ENCODE data around the gene PLCB3. TPM values are rescaled to one million over a fixed set of nuclear protein-coding genes. Genes with fewer than 3 reads are reported as not detected.

PLCB3 gene
- total and polyA plus RNA-seq, 2 of the 13 experiments (the other 11 are each of a cell fraction or from before 2014, with no cell fraction given) = 7.5 to 13.8 TPM

DNA sequence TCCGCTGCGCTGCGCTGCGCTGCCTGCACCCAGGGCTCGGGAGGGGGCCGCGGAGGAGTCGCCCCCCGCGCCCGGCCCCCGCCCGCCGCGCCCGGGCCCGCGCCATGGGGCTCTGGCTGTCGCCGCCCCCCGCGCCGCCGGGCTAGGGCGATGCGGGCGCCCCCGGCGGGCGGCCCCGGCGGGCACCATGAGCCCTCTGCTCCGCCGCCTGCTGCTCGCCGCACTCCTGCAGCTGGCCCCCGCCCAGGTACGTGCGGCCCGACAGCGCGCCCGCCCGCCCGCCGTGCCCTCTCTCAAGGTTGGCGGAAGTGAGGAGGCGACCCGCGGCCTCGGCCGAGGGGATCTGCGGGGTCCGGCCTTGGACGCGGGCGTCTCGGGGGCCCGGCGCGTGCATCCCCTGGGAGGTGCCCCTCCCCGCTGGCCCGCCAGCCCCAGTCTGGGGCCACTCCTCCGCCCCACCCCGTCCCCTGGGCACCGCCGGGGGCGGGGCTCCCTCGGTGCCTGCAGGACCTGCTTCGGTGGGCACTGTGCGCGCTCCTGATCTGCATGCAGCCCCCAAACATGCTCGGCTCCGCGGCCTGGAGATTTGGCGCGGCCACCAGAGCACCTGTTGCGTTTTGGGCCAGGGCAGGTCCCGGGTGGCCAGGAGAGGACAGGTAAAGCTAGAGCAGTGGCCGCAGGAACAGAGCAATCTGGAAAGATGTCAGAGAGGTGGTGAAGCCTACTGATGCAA lies 16.5 kb upstream of the PLCB3 start (continued):
- TF ChIP-seq CSRNP2 (CRISPR knock-in tag; conservative IDR thresholded peaks at IDR 0.05; ENCODE audit: low read depth) = no peak
- TF ChIP-seq MBD4 (IDR thresholded peaks at IDR 0.05; ENCODE audit: borderline replicate concordance, low read length) = no peak
- TF ChIP-seq TBX3 (IDR thresholded peaks at IDR 0.05; ENCODE audit: borderline replicate concordance) = no peak
- TF ChIP-seq NR2F1 (CRISPR knock-in tag; IDR thresholded peaks at IDR 0.05) = no peak
- TF ChIP-seq ZNF883 (CRISPR knock-in tag; IDR thresholded peaks at IDR 0.05; ENCODE audit: not compliant biosample characterization) = no peak
- no peak for TF ChIP-seq HNF1A (IDR thresholded peaks at IDR 0.05; ENCODE audit: low read depth)
- no peak for TF ChIP-seq HNF1A (CRISPR knock-in tag; IDR thresholded peaks at IDR 0.05; ENCODE audit: borderline replicate concordance)
- no peak for TF ChIP-seq ZNF530 (CRISPR knock-in tag; IDR thresholded peaks at IDR 0.05; ENCODE audit: low read depth)
- no peak for TF ChIP-seq SETDB1 (CRISPR knock-in tag; IDR thresholded peaks at IDR 0.05; ENCODE audit: borderline replicate concordance)
- TF ChIP-seq REPIN1 (CRISPR knock-in tag; IDR thresholded peaks at IDR 0.05; ENCODE audit: borderline replicate concordance, low read depth) = no peak
- TF ChIP-seq NR2C2 (CRISPR knock-in tag; IDR thresholded peaks at IDR 0.05; ENCODE audit: borderline replicate concordance) = no peak
- TF ChIP-seq SIX4 (CRISPR knock-in tag; IDR thresholded peaks at IDR 0.05) = no peak
- TF ChIP-seq TFAP4 (IDR thresholded peaks at IDR 0.05; ENCODE audit: borderline replicate concordance, low read depth) = peak; percentile 13; the same call in 1 of the 2 replicates
- no peak for TF ChIP-seq ZNF343 (CRISPR knock-in tag; IDR thresholded peaks at IDR 0.05)
- peak; percentile 46; the same call in 1 of the 2 replicates for TF ChIP-seq SALL1 (CRISPR knock-in tag; IDR thresholded peaks at IDR 0.05)
- no peak for TF ChIP-seq MIER2 (CRISPR knock-in tag; IDR thresholded peaks at IDR 0.05)
- TF ChIP-seq ZNF256 (CRISPR knock-in tag; conservative IDR thresholded peaks at IDR 0.05) = no peak
- TF ChIP-seq, protein P1, sequence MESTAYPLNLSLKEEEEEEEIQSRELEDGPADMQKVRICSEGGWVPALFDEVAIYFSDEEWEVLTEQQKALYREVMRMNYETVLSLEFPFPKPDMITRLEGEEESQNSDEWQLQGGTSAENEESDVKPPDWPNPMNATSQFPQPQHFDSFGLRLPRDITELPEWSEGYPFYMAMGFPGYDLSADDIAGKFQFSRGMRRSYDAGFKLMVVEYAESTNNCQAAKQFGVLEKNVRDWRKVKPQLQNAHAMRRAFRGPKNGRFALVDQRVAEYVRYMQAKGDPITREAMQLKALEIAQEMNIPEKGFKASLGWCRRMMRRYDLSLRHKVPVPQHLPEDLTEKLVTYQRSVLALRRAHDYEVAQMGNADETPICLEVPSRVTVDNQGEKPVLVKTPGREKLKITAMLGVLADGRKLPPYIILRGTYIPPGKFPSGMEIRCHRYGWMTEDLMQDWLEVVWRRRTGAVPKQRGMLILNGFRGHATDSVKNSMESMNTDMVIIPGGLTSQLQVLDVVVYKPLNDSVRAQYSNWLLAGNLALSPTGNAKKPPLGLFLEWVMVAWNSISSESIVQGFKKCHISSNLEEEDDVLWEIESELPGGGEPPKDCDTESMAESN (CRISPR knock-in tag; conservative IDR thresholded peaks at IDR 0.05) = no peak
- TF ChIP-seq MED13 (CRISPR knock-in tag; IDR thresholded peaks at IDR 0.05) = no peak
- TF ChIP-seq ZNF607 (CRISPR knock-in tag; IDR thresholded peaks at IDR 0.05; ENCODE audit: borderline replicate concordance) = no peak
- TF ChIP-seq GABPB1 (CRISPR knock-in tag; IDR thresholded peaks at IDR 0.05) = peak; percentile 70
- no peak for TF ChIP-seq TMF1 (CRISPR knock-in tag; IDR thresholded peaks at IDR 0.05; ENCODE audit: low read depth)
